Measurements from ENCODE around the gene C12orf56.
"Not testable (repeated sequence)": the region's sequence is repeated elsewhere in the genome, so short reads cannot be mapped to it uniquely, and the experiment has no call there.

Gene C12orf56

DNA sequence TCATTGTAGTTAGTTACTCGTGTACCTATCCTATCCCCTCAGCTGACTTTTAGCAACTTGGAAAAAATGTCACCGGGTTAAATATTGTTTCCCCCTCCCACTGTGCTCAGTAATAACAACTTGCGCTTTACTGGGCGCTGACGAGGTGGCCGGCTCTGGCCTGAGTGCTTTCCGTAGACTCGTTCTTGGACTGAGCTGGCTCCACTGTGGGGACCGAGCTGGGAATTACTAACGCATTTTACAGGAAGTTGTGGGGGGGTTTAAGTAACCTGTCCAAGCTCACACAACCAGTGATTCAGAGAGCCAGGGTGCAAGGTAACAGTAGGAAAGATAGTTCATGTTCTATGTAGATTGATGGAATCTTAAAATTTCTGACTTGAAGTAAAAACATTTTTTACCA is 86.0 kb downstream of the C12orf56 start:
- no peak for DNase-seq (ENCODE audit: low read depth in 2 of 2)

GRCh38 chr12:64299628-64300027 is 90.9 kb downstream of the C12orf56 start:
- no peak for DNase-seq (ENCODE audit: low read depth in 2 of 2)

DNA sequence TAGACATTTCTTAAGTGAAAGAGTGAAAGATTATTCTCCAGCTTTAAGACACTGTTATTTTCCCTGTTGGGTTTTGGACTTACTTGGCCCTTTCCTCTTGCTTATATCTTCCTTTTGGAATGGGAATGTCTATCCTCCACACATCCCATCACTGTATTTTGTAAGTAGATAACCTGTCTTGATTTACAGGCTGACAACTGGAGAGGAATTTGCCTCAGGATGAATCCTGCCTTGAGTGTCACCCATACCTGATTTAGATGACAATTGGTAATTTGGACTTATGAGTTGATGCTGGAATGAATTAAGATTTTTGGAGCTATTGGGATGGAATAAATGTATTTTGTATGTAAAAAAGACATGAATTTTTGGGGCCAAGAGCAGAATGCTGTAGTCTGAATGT is 94.3 kb downstream of the C12orf56 start:
- no peak for DNase-seq (ENCODE audit: low read depth in 2 of 2)

DNA sequence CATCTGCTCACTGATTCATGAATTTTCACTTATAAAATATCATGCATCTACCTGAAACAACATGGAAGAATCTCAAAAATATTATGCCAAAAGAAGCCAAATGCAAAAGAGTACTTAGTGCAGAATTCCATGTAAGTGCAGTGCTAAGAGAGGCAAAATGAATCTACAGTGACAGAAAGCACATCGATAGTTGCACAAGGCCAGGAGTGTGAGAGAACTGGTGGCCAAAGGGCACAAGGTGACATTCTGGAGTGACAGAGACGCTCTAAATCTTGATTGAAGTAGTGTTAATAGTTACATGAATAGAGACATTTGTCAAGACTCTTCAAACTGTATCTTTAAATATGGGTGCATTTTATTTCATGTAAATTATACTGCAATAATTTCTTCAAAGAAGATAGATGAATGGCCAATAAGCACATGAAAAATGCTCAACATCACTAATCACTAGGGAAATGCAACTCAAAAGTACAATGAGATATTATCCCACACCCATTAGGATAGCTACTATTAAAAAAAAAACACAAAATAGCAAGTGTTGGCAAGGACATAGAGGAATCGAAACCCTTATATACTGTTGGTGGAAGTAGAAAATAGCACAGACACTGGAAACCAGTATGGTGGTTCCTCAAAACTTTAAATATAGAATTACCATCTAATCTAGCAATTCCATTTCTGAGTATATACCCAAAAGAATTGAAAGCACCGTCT is 96.7 kb downstream of the C12orf56 start:
- no peak for DNase-seq (ENCODE audit: low read depth in 2 of 2)

DNA sequence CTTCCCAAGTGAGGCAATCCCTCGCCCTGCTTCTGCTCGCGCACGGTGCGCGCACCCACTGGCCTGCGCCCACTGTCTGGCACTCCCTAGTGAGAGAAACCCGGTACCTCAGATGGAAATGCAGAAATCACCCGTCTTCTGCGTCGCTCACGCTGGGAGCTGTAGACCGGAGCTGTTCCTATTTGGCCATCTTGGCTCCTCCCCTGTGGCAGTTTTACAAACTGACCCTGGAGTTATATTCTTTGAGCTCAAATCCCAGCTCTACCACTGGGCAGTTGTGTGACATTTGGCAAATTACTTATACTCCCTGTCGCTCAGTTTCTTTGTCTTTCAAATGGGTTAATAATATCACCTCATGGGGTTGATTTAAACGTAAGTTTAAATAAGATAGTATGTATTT is 97.4 kb downstream of the C12orf56 start:
- DNase-seq (ENCODE audit: low read depth in 2 of 2) = not testable (repeated sequence)

- DNase-seq (ENCODE audit: low read depth in 2 of 2) = no peak
These were observed 104.0 kb downstream of the C12orf56 start for GRCh38 chr12:64286521-64286920.

GRCh38 chr12:64284256-64284655 is 106.3 kb downstream of the C12orf56 start:
- no peak for DNase-seq (ENCODE audit: low read depth in 2 of 2)

DNA sequence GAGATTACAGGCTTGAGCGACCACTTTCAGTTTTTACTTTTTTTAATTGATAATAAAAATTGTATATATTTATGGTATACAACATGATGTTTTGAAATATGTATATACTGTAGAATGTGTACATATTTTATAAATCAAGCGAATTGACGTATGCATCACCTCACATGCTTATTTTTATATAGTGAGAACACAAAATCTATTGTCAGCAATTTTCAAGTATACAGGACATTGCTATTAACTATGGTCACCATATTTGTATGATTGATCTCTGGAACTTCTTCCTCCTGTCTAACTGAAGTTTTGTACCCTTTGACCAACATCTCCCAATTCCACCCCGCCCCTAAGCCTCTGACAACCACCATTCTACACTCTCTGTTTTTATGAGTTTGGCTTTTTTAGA is 112.1 kb downstream of the C12orf56 start:
- no peak for DNase-seq (ENCODE audit: low read depth in 2 of 2)

DNA sequence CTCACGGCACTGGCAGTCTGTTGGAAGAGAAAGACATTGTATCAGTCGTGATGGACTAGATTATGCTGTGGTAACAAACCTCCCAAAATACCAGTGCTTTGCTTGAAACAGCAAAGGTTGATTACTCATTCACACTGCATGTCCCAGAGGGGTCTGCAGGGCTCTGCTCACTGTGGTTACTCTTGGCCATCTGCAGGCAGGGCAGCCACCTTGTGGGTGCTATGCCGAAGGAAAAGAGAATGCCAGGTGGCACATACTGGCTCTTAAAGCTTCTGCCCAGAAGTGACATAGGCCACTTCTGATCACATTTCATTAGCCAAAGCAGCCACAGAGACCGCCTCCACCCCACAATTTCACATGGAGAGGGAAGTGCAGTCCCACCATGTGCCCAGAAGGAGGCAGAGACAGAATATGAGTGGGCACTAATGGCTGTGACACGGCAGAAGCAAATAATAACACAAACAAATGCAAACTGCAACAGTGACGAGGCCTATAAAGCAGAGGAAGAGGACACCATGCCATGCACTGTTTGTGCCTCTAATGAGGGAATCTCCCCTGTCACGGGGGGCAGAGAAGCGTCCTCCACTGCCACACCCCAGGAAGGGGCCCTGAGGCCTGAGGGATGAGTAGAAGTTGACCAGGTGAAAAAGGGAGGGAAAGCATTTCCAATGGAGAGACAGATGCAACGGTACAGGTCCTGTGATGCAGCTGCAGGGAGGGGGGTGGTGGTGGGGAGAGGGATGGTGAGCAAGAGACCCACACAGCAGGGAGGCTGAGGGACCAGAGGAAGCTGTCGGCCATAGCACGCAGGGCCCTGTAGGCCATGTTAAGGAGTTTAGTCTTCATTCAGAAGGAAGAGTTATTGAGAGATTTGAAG is 116.8 kb downstream of the C12orf56 start:
- DNase-seq (ENCODE audit: low read depth in 2 of 2) = no peak

GRCh38 chr12:64270411-64270810 is 120.1 kb downstream of the C12orf56 start:
- no peak for DNase-seq (ENCODE audit: low read depth in 2 of 2)

- DNase-seq (ENCODE audit: low read depth in 2 of 2) = no peak
These were observed 121.4 kb downstream of the C12orf56 start for GRCh38 chr12:64269161-64269560.

- DNase-seq (ENCODE audit: low read depth in 2 of 2) = no peak
These were observed 122.1 kb downstream of the C12orf56 start for GRCh38 chr12:64268409-64268808.

- DNase-seq (ENCODE audit: low read depth in 2 of 2) = no peak
These were observed 124.7 kb downstream of the C12orf56 start for GRCh38 chr12:64265839-64266238.

GRCh38 chr12:64261813-64262212 is 128.7 kb downstream of the C12orf56 start:
- DNase-seq (ENCODE audit: low read depth in 2 of 2) = no peak

- DNase-seq (ENCODE audit: low read depth in 2 of 2) = no peak
These were observed 132.0 kb downstream of the C12orf56 start for GRCh38 chr12:64258576-64258975.

DNA sequence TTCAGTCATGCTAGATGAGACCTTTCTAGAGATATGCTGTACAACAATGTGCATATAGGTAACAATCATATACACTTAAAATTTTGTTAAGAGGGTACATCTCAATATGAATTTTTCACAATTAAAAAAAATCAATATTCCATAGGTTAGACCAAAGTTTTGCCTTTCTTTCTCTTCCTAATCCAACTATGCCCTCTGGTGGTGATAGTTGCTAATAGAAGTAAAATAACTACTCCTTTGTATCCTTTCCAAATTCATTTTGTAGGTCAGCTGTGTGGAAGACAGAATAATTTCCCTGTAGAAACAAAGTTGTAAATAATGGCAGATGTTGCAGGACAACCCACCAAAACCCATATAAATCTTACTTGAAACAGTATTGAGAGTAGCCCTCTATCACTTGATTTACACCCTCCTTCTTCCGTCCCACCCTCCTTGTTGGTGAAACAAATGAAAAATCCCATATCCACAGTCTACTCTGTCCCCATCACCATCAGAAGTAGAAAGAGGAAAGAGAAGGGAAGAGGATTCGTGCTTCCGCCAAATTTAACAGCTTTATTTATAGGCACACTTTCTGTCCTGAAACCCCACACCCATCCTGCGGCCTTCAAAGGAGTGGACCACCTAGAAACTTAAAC is 134.3 kb downstream of the C12orf56 start:
- DNase-seq (ENCODE audit: low read depth in 2 of 2) = no peak

GRCh38 chr12:64255249-64255648 is 135.3 kb downstream of the C12orf56 start:
- no peak for DNase-seq (ENCODE audit: low read depth in 2 of 2)

GRCh38 chr12:64253356-64253755 is 137.2 kb downstream of the C12orf56 start:
- no peak for DNase-seq (ENCODE audit: low read depth in 2 of 2)

GRCh38 chr12:64252681-64253080 is 137.9 kb downstream of the C12orf56 start:
- no peak for DNase-seq (ENCODE audit: low read depth in 2 of 2)

DNA sequence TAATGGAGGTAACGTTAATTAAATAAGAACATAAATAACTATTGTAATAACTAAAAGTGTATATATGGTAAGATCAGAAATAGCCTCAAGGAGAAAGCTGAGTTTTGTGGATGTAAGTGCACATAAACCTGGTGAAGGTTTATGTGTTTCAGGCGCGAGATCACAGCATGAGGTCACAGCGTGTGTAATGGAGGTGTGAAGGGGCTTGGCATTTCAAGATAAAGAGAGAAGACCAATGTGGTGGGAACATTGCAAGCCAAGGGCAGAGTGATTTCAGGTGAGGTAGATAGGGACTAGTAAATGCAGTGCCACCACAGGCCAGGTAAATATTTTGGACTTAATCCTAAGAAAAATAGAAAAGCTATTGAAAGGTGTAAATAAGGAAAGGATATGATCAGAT is 146.7 kb downstream of the C12orf56 start:
- DNase-seq (ENCODE audit: low read depth in 2 of 2) = no peak

DNA sequence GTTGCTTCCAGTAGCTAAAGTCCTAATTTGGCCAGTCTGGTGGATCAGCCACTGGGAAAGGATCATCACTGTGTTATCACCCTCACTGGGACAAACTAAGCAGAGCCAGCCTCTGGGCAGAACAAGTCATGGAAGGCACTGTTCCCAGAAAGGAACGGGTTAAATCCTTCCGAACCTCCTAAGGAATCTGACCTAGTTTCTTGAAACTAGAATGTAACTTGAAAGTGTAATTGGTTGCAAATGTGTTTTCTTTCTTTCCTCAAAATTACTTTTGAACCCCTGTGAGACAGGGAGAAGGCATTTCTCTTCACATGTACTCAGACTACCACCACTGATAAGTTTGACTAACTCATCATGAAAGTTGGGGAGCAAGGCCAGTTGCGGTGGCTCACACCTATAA is 149.8 kb downstream of the C12orf56 start:
- DNase-seq (ENCODE audit: low read depth in 2 of 2) = no peak

DNA sequence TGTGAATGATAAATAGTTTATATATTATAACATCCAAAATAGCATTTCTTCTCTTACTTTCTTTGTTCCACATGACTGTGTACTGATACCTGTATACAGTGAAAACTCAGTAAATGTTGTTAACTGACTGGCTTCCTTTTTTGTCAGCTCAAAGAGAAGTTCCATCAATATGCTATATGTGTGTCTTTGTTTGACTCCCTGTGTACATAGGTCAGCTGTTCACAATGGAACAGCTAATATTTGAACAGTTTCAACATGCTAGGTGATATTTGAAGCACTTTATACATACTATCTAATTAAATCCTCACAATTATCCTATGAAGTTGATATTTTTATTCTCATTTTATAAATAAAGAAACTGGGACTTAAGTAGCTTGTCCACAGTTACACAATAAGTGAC is 153.2 kb downstream of the C12orf56 start:
- DNase-seq (ENCODE audit: low read depth in 2 of 2) = no peak

GRCh38 chr12:64236549-64236948 is 154.0 kb downstream of the C12orf56 start:
- DNase-seq (ENCODE audit: low read depth in 2 of 2) = no peak
